Measurements from ENCODE around the gene RAD9A. TPM values are rescaled to one million over a fixed set of nuclear protein-coding genes. Genes with fewer than 3 reads are reported as not detected.

Gene RAD9A
- polyA plus RNA-seq, 1 of the 3 experiments (the other 2 are of a cell fraction), result 22.3 TPM

- Histone ChIP-seq H3K4me1 (ENCODE audit: control insufficient read depth in 1 of 2, insufficient read depth in 2 of 2, low read depth in 1 of 2, low read length in 1 of 2) (peaks cover 44 to 51% of the 10 kb centered on the region in 2 experiments; a peak in 3 of 4 replicates), H3F3A (replicated peaks; ENCODE audit: insufficient read depth) (peaks cover 48% of the 10 kb centered on the region), H3K9ac (peak within 1 kb of the TSS; percentile 91), H3K27ac (ENCODE audit: low read depth in 2 of 2, low read length in 1 of 2) (peak within 1 kb of the TSS; percentile 92 to 99), H3K79me2 (ENCODE audit: insufficient read depth) (peaks cover 21% of the 10 kb centered on the region), H2AFZ (ENCODE audit: low read depth) (peak within 1 kb of the TSS; percentile 62; the same call in 1 of the 2 replicates), H3K4me3 (ENCODE audit: low read depth in 2 of 2, low read length in 1 of 2) (peak within 1 kb of the TSS; percentile 66 to 76), H3K27me3 (ENCODE audit: insufficient read depth) (no peaks in the 10 kb centered on the region), H3K9me3 (no peaks in the 10 kb centered on the region), H3K9me2 (no peaks in the 10 kb centered on the region), H3K4me2 (peak within 1 kb of the TSS; percentile 85), H4K20me1 (ENCODE audit: insufficient read depth) (peaks cover 3% of the 10 kb centered on the region; the same call in 1 of the 2 replicates), H3K36me3 (replicated peaks in 1 of 2; ENCODE audit: control insufficient read depth in 1 of 2, insufficient read depth in 2 of 2, low read length in 1 of 2) (no peaks in the 10 kb centered on the region)
- WGBS (ENCODE audit: low lambda C conversion rate), result 3% methylated on average over 20 of the region's 37 CpGs
- POLR2A ChIA-PET, result interaction anchor here (0.6 to 3.2 kb wide), 7 partner anchors 17 to 55 kb away, joined by 3 to 9 read pairs (median 5); partner anchors contain the start of genes PPP1CA and RAD9A
- peak; percentile 97 for DNase-seq
- CTCF ChIA-PET, result interaction anchor here (0.9 to 20.0 kb wide), 8 partner anchors 8 to 91 kb away, joined by 3 to 955 read pairs (median 7); partner anchors contain the start of genes ANKRD13D and CLCF1
- TF ChIP-seq TAF1 (IDR thresholded peaks at IDR 0.05; ENCODE audit: borderline replicate concordance, low read depth, low read length) (peak; percentile 54), EZH2phosphoT487 (IDR thresholded peaks at IDR 0.05; ENCODE audit: borderline replicate concordance, low read depth) (no peak), PBX3 (IDR thresholded peaks at IDR 0.05) (no peak), GABPA (IDR thresholded peaks at IDR 0.05; ENCODE audit: low read depth) (peak; percentile 51), FOXJ3 (CRISPR knock-in tag; IDR thresholded peaks at IDR 0.05) (no peak), SMC3 (IDR thresholded peaks at IDR 0.05; ENCODE audit: low read depth, low read length) (no peak), CHD2 (IDR thresholded peaks at IDR 0.05; ENCODE audit: low read length, partially characterized antibody) (peak; percentile 94), RFX5 (IDR thresholded peaks at IDR 0.05; ENCODE audit: low read length) (peak; percentile 39; the same call in 1 of the 2 replicates), NRF1 (IDR thresholded peaks at IDR 0.05; ENCODE audit: low read depth, low read length) (no peak), FOSL2 (IDR thresholded peaks at IDR 0.05; ENCODE audit: borderline replicate concordance, low read depth) (no peak; the same call in 1 of the 2 replicates), MEF2A (IDR thresholded peaks at IDR 0.05; ENCODE audit: borderline replicate concordance, low read depth) (no peak), USF1 (IDR thresholded peaks at IDR 0.05; ENCODE audit: borderline replicate concordance, low read depth) (no peak), SIN3A (IDR thresholded peaks at IDR 0.05; ENCODE audit: borderline replicate concordance, low read depth, low read length) (no peak), ZBTB33 (IDR thresholded peaks at IDR 0.05; ENCODE audit: borderline replicate concordance, low read depth) (peak; percentile 64; the same call in 1 of the 2 replicates), RAD21 (IDR thresholded peaks at IDR 0.05; ENCODE audit: low read length) (no peak), IRF3 (IDR thresholded peaks at IDR 0.05; ENCODE audit: low read depth, low read length) (0 out of 2 replicates have a peak, but pooled peaks have one; percentile 29), NFIC (IDR thresholded peaks at IDR 0.05; ENCODE audit: borderline replicate concordance) (no peak), JUND (IDR thresholded peaks at IDR 0.05) (no peak), GATA2 (CRISPR knock-in tag; IDR thresholded peaks at IDR 0.05) (no peak), YY1 (IDR thresholded peaks at IDR 0.05; ENCODE audit: low read depth) (peak; percentile 77), TEAD4 (IDR thresholded peaks at IDR 0.05; ENCODE audit: borderline replicate concordance, insufficient read depth) (no peak), POLR2AphosphoS5 (IDR thresholded peaks at IDR 0.05; ENCODE audit: low read depth, low read length) (peak; percentile 81), ELF1 (IDR thresholded peaks at IDR 0.05) (peak; percentile 66), FOXM1 (IDR thresholded peaks at IDR 0.05; ENCODE audit: low read depth) (no peak), REST (IDR thresholded peaks at IDR 0.05; ENCODE audit: low read depth, low read length) (no peak)
Observed at GRCh38 chr11:67353317-67354074, 38.3 kb upstream of the RAD9A start, which contains the start of gene POLD4. TSS of gene POLD4 (minus strand) at chr11:67353546. CDS start at chr11:67353399, 147 bp downstream.
